Measurements from ENCODE around the gene MGMT.

Gene MGMT

GRCh38 chr10:129497013-129497412, 30.0 kb downstream of the MGMT start:
- no peak for DNase-seq

GRCh38 chr10:129498680-129499079, 31.6 kb downstream of the MGMT start:
- no peak for DNase-seq

GRCh38 chr10:129500617-129501339, 33.7 kb downstream of the MGMT start:
- no peak for DNase-seq

GRCh38 chr10:129501652-129502436, 34.8 kb downstream of the MGMT start:
- DNase-seq = no peak

GRCh38 chr10:129502448-129502847, 35.4 kb downstream of the MGMT start:
- DNase-seq = no peak

GRCh38 chr10:129505500-129506075, 38.5 kb downstream of the MGMT start:
- no peak for DNase-seq

GRCh38 chr10:129506101-129506797, 39.2 kb downstream of the MGMT start:
- DNase-seq = no peak

- DNase-seq = no peak
Observed at GRCh38 chr10:129507216-129507889, 40.3 kb downstream of the MGMT start.

GRCh38 chr10:129509155-129509554, 42.1 kb downstream of the MGMT start:
- DNase-seq = no peak

- DNase-seq = no peak
Observed at GRCh38 chr10:129509835-129510234, 42.8 kb downstream of the MGMT start.

- DNase-seq = no peak
Observed at GRCh38 chr10:129511086-129511485, 44.0 kb downstream of the MGMT start.

- no peak for DNase-seq
Observed at GRCh38 chr10:129511758-129512157, 44.7 kb downstream of the MGMT start.

- no peak for DNase-seq
Observed at GRCh38 chr10:129513312-129513711, 46.3 kb downstream of the MGMT start.

- DNase-seq = no peak
Observed at GRCh38 chr10:129514568-129515451, 47.8 kb downstream of the MGMT start.

- no peak for DNase-seq
Observed at GRCh38 chr10:129516846-129517679, 50.0 kb downstream of the MGMT start.

GRCh38 chr10:129517680-129518057, 50.6 kb downstream of the MGMT start:
- DNase-seq = no peak

- DNase-seq = no peak
Observed at GRCh38 chr10:129518793-129519192, 51.8 kb downstream of the MGMT start.

- DNase-seq = no peak
Observed at GRCh38 chr10:129520440-129521080, 53.5 kb downstream of the MGMT start.

- no peak for DNase-seq
Observed at GRCh38 chr10:129521161-129522025, 54.4 kb downstream of the MGMT start.
